ENCODE results near the gene KRTAP10-6. TPM values are rescaled to one million over a fixed set of nuclear protein-coding genes. Genes with fewer than 3 reads are reported as not detected.

KRTAP10-6 gene
- total and polyA plus RNA-seq, 2 donors from 2014 or later, result not detected

GRCh38 chr21:44556879-44557278, 35.4 kb downstream of the KRTAP10-6 start:
- Histone ChIP-seq H3K27ac (ENCODE audit: low read depth in 2 of 2, low read length in 2 of 2) (no peak overlapping the region), H3K4me1 (ENCODE audit: control insufficient read depth in 2 of 3, insufficient read depth in 2 of 3, low read depth in 1 of 3, low read length in 3 of 3) (no peaks in the 10 kb centered on the region), H3K27me3 (ENCODE audit: control insufficient read depth, insufficient read depth, low read length) (no peaks in the 10 kb centered on the region), H3K36me3 (ENCODE audit: control insufficient read depth in 2 of 3, insufficient read depth in 3 of 3, low read length in 3 of 3) (no peaks in the 10 kb centered on the region), H3K9ac (ENCODE audit: low read length in 3 of 3) (no peak overlapping the region), H3K9me3 (ENCODE audit: control insufficient read depth in 2 of 3, insufficient read depth in 1 of 3, low read length in 3 of 3) (no peaks in the 10 kb centered on the region), H3K4me3 (ENCODE audit: low read length in 3 of 3) (no peak overlapping the region)
- FAIRE-seq, result no peak
- no peak for DNase-seq
- no peak for TF ChIP-seq CTCF (IDR thresholded peaks at IDR 0.05; ENCODE audit: borderline replicate concordance, extremely low read depth, insufficient read depth)
- intact Hi-C loops (cut with DNase I), result no loop called here

GRCh38 chr21:44555200-44555875, 37.0 kb downstream of the KRTAP10-6 start:
- TF ChIP-seq CTCF (IDR thresholded peaks at IDR 0.05; ENCODE audit: borderline replicate concordance, extremely low read depth, insufficient read depth), result no peak
- Histone ChIP-seq H3K4me1 (ENCODE audit: control insufficient read depth in 2 of 3, insufficient read depth in 2 of 3, low read depth in 1 of 3, low read length in 3 of 3) (no peaks in the 10 kb centered on the region), H3K36me3 (ENCODE audit: control insufficient read depth in 2 of 3, insufficient read depth in 3 of 3, low read length in 3 of 3) (no peaks in the 10 kb centered on the region), H3K27me3 (ENCODE audit: control insufficient read depth, insufficient read depth, low read length) (no peaks in the 10 kb centered on the region), H3K4me3 (ENCODE audit: low read length in 3 of 3) (no peak overlapping the region), H3K9me3 (ENCODE audit: control insufficient read depth in 2 of 3, insufficient read depth in 1 of 3, low read length in 3 of 3) (no peaks in the 10 kb centered on the region), H3K9ac (ENCODE audit: low read length in 3 of 3) (no peak overlapping the region), H3K27ac (ENCODE audit: low read depth in 2 of 2, low read length in 2 of 2) (no peak overlapping the region)
- DNase-seq (no peak), FAIRE-seq (no peak)
- intact Hi-C loops (cut with DNase I), result no loop called here

- H3K4me3 ChIP-seq (ENCODE audit: low read length in 3 of 3), result no peak overlapping the region
- intact Hi-C loops (cut with DNase I), result no loop called here
- TF ChIP-seq CTCF (IDR thresholded peaks at IDR 0.05; ENCODE audit: borderline replicate concordance, extremely low read depth, insufficient read depth), result no peak
- DNase-seq (peak in 1 of 5 donors; percentile 39), FAIRE-seq (no peak)
- no peaks in the 10 kb centered on the region for H3K9me3 ChIP-seq (ENCODE audit: control insufficient read depth in 2 of 3, insufficient read depth in 1 of 3, low read length in 3 of 3)
- no peaks in the 10 kb centered on the region for H3K27me3 ChIP-seq (ENCODE audit: control insufficient read depth, insufficient read depth, low read length)
- H3K4me1 ChIP-seq (ENCODE audit: control insufficient read depth in 2 of 3, insufficient read depth in 2 of 3, low read depth in 1 of 3, low read length in 3 of 3), result no peaks in the 10 kb centered on the region
- no peak overlapping the region for H3K9ac ChIP-seq (ENCODE audit: low read length in 3 of 3)
- no peaks in the 10 kb centered on the region for H3K36me3 ChIP-seq (ENCODE audit: control insufficient read depth in 2 of 3, insufficient read depth in 3 of 3, low read length in 3 of 3)
- no peak overlapping the region for H3K27ac ChIP-seq (ENCODE audit: low read depth in 2 of 2, low read length in 2 of 2)
These were observed 39.6 kb downstream of the KRTAP10-6 start for GRCh38 chr21:44552681-44553080.

GRCh38 chr21:44552136-44552535, 40.2 kb downstream of the KRTAP10-6 start:
- Histone ChIP-seq H3K27me3 (ENCODE audit: control insufficient read depth, insufficient read depth, low read length) (no peaks in the 10 kb centered on the region), H3K4me1 (ENCODE audit: control insufficient read depth in 2 of 3, insufficient read depth in 2 of 3, low read depth in 1 of 3, low read length in 3 of 3) (no peaks in the 10 kb centered on the region), H3K27ac (ENCODE audit: low read depth in 2 of 2, low read length in 2 of 2) (no peak overlapping the region), H3K9me3 (ENCODE audit: control insufficient read depth in 2 of 3, insufficient read depth in 1 of 3, low read length in 3 of 3) (no peaks in the 10 kb centered on the region), H3K9ac (ENCODE audit: low read length in 3 of 3) (no peak overlapping the region), H3K4me3 (ENCODE audit: low read length in 3 of 3) (no peak overlapping the region), H3K36me3 (ENCODE audit: control insufficient read depth in 2 of 3, insufficient read depth in 3 of 3, low read length in 3 of 3) (no peaks in the 10 kb centered on the region)
- FAIRE-seq, result no peak
- DNase-seq, result peak in 1 of 5 donors; percentile 55
- no peak for TF ChIP-seq CTCF (IDR thresholded peaks at IDR 0.05; ENCODE audit: borderline replicate concordance, extremely low read depth, insufficient read depth)
- intact Hi-C loops (cut with DNase I), result no loop called here

Measured in kidney (tissue), 14 donors.